Middle frontal gyrus (tissue), 1 donor: ENCODE results near the gene ZBTB38.

Experiments used
- DNase-seq: peaks from one replicate; pipeline ENCODE4 v3.0.0-alpha.2; 2015; ENCODE audit warnings: low spot score; ENCODE audit errors: extremely low spot score

The ZBTB38 gene

GRCh38 chr3:141401573-141402475 is 33.5 kb downstream of the ZBTB38 start:
- DNase-seq: no peak

GRCh38 chr3:141402476-141403171 is 34.3 kb downstream of the ZBTB38 start:
- DNase-seq: no peak

- DNase-seq: no peak
These were observed 35.3 kb downstream of the ZBTB38 start for GRCh38 chr3:141403576-141403975.

GRCh38 chr3:141405025-141405424 is 36.7 kb downstream of the ZBTB38 start:
- DNase-seq: no peak

- no peak for DNase-seq
These were observed 37.3 kb downstream of the ZBTB38 start for GRCh38 chr3:141405591-141405990.

GRCh38 chr3:141406265-141406664 is 38.0 kb downstream of the ZBTB38 start:
- no peak for DNase-seq

GRCh38 chr3:141407047-141407446 is 38.7 kb downstream of the ZBTB38 start:
- DNase-seq: no peak

- DNase-seq: no peak
These were observed 39.5 kb downstream of the ZBTB38 start for GRCh38 chr3:141407825-141408224.

GRCh38 chr3:141408596-141408995 is 40.3 kb downstream of the ZBTB38 start:
- DNase-seq: no peak

- no peak for DNase-seq
These were observed 41.6 kb downstream of the ZBTB38 start for GRCh38 chr3:141409940-141410241.

GRCh38 chr3:141410408-141410807 is 42.1 kb downstream of the ZBTB38 start:
- no peak for DNase-seq

- no peak for DNase-seq
These were observed 42.5 kb downstream of the ZBTB38 start for GRCh38 chr3:141410846-141411245.

- DNase-seq: no peak
These were observed 43.0 kb downstream of the ZBTB38 start for GRCh38 chr3:141411251-141411771.

GRCh38 chr3:141412087-141412935 is 44.0 kb downstream of the ZBTB38 start:
- no peak for DNase-seq

- peak; percentile 60 for DNase-seq
These were observed 44.6 kb downstream of the ZBTB38 start for GRCh38 chr3:141412936-141413354.

GRCh38 chr3:141413391-141413790 is 45.1 kb downstream of the ZBTB38 start:
- no peak for DNase-seq

GRCh38 chr3:141413801-141414689 is 45.7 kb downstream of the ZBTB38 start:
- no peak for DNase-seq

GRCh38 chr3:141414800-141415462 is 46.6 kb downstream of the ZBTB38 start:
- no peak for DNase-seq

- no peak for DNase-seq
These were observed 47.6 kb downstream of the ZBTB38 start for GRCh38 chr3:141415953-141416352.
